ENCODE measurements around the gene DYNC1H1. TPM values are rescaled to one million over a fixed set of nuclear protein-coding genes. Genes with fewer than 3 reads are reported as not detected.

Gene DYNC1H1
- total RNA-seq, 2 experiments from 2014 or later = 242 to 245 TPM

DNA sequence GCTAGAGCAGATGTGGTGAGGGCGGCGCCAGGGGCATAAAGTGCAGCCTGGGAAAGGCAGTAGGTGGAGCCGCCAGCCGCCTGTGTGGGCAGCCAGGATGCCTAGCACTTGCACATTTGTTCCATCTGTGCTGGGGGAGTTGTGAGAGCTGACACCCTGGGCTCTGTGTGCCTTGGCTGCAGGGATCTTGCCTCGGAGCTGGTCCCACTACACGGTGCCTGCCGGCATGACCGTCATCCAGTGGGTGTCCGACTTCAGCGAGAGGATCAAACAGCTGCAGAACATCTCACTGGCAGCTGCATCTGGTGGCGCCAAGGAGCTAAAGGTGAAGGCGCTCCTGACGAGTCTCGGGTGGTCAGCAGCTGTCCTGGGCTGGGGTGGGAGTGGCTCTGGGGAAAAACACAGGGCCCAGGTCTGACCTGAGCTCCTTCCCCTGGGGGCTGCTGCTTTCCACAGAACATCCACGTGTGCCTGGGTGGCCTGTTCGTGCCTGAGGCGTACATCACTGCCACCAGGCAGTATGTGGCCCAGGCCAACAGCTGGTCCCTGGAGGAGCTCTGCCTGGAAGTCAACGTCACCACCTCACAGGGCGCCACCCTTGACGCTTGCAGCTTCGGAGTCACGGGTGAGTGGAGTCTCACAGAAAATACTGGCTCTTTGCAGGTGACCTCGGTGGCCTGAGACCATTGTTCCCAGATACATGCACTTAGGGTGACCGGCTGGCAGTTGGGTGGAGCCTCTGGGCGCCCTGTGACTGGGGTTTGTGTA lies 85.1 kb downstream of the DYNC1H1 start:
- Mint-ChIP-seq H3K27ac (no peak overlapping the region), H3K9me3 (no peaks in the 10 kb centered on the region), H3K36me3 (peaks cover 37% of the 10 kb centered on the region), H3K4me1 (ENCODE audit: low read depth) (no peaks in the 10 kb centered on the region), H3K27me3 (no peaks in the 10 kb centered on the region), H3K4me3 (no peak overlapping the region)
- POLR2A ChIA-PET = no interaction called here
- DNase-seq = no peak
- intact Hi-C loops (cut with micrococcal nuclease) = no loop called here
- CTCF ChIA-PET = interaction anchor here (0.5 kb wide), 1 partner anchor 13 kb away, joined by 3 read pairs; no protein-coding TSS in a partner anchor

DNA sequence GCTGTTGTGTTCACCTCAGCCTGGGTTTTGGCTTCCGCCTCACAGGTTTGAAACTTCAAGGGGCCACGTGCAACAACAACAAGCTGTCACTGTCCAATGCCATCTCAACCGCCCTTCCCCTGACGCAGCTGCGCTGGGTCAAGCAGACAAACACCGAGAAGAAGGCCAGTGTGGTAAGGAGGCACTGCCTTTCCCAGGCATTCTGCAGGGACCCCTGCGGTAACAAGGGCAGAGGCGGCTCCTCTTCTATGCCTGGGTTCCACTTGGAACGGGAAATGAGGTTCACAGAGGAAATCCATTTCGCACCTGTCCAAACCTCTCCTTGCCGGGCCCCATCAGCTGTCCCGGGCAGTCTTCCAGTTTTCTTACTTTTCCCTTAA lies 85.6 kb downstream of the DYNC1H1 start:
- CTCF ChIA-PET = interaction anchor here (1.0 kb wide), 2 partner anchors 46 to 264 kb away, joined by 3 to 4 read pairs; no protein-coding TSS in a partner anchor
- intact Hi-C loops (cut with micrococcal nuclease) = no loop called here
- no peaks in the 10 kb centered on the region for H3K27me3 Mint-ChIP-seq
- no peaks in the 10 kb centered on the region for H3K4me1 Mint-ChIP-seq (ENCODE audit: low read depth)
- POLR2A ChIA-PET = no interaction called here
- H3K27ac Mint-ChIP-seq = no peak overlapping the region
- no peak for DNase-seq
- peaks cover 33% of the 10 kb centered on the region for H3K36me3 Mint-ChIP-seq
- H3K9me3 Mint-ChIP-seq = no peaks in the 10 kb centered on the region
- H3K4me3 Mint-ChIP-seq = no peak overlapping the region

DNA sequence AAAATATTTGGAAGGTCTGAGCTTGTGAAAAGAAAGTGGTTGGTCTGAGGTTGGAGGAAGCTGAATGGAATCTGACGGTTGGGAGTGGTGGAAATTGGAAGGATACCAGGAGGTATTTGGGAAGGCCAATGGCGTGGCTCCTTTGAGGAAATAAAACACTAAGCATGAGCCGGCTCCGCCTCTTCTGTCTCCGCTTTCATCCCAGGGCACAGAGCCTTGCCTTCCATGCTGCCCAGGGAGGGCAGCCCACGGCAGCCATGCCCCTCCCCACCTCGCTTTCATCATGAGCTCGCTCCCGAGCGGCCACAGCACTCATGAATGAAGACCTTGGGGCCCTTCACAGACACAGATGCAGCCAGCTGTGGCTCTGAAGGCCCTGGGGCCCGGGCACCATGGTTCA lies 86.3 kb downstream of the DYNC1H1 start:
- no peak for DNase-seq
- H3K4me3 Mint-ChIP-seq = no peak overlapping the region
- H3K9me3 Mint-ChIP-seq = no peaks in the 10 kb centered on the region
- H3K4me1 Mint-ChIP-seq (ENCODE audit: low read depth) = no peaks in the 10 kb centered on the region
- H3K27me3 Mint-ChIP-seq = no peaks in the 10 kb centered on the region
- H3K27ac Mint-ChIP-seq = no peak overlapping the region
- peaks cover 32% of the 10 kb centered on the region for H3K36me3 Mint-ChIP-seq
- ChIA-PET CTCF (interaction anchor here (0.7 to 1.0 kb wide), 3 partner anchors 36 to 264 kb away, joined by 3 to 4 read pairs (median 3); no protein-coding TSS in a partner anchor), POLR2A (no interaction called here)
- intact Hi-C loops (cut with micrococcal nuclease) = no loop called here

DNA sequence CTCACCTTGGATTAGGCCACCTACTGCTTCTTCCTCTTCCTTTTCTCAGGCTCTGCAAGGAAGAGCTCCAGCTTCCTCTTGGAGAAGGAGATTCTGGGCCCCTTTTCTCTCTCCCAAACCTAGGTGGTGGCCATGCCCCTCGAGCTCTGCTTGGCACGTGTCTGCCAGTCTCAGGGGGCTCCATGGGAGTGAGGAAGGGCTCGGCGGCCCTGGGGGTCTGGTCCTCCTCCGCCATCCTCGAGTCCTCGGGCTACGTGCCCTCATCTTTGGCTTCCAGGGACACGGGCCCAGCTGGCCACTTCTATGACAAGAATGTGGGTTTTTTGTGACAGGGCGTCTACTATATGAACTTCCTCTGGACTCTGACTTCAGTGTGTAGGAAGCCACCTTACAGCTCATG lies 88.1 kb downstream of the DYNC1H1 start:
- POLR2A ChIA-PET = no interaction called here
- no peaks in the 10 kb centered on the region for H3K9me3 Mint-ChIP-seq

DNA sequence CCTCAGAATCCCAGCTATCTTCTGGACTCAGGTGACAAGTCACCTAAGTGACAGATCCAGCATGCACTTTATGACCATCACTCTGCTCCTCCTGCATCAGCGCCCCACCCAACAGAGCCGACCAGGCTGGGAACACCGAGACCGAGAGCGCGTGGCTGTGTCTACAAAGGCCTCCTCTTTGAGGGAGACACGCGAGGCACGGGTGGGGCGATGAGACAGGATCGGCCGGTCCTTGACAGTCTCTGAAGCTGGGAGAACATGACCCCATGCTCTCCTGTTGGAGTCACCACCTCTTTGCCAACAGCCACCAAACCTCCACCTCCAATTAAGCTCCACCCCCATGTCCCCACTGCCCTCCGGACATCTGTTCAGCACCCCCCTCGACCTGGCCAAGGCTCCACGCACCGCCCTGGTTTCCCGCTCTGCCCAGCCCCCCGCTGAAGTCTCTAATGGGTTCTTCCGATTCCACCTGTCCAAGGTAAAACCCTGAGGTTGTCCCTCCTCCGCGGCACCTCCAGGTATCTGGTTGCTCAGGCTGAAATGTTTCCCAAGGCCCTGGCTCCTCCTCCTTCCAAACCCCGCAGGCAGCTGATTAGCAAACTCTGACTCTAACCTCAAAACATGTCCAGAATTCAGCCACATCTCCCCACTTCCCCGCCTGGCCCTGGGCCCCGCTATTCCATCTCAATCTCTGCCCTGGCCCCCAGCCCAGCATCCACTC lies 91.0 kb downstream of the DYNC1H1 start:
- H3K4me3 Mint-ChIP-seq = no peak overlapping the region
- H3K4me1 Mint-ChIP-seq (ENCODE audit: low read depth) = peaks cover 8% of the 10 kb centered on the region
- ChIA-PET CTCF (no interaction called here), POLR2A (no interaction called here)
- no peak for DNase-seq
- intact Hi-C loops (cut with micrococcal nuclease) = no loop called here
- no peaks in the 10 kb centered on the region for H3K27me3 Mint-ChIP-seq
- H3K9me3 Mint-ChIP-seq = no peaks in the 10 kb centered on the region
- no peak overlapping the region for H3K27ac Mint-ChIP-seq
- peaks cover 5% of the 10 kb centered on the region for H3K36me3 Mint-ChIP-seq

More for the DNA sequence above, 88.1 kb downstream of the DYNC1H1 start:
- Mint-ChIP-seq H3K27me3 (no peaks in the 10 kb centered on the region), H3K36me3 (peaks cover 26% of the 10 kb centered on the region), H3K4me3 (no peak overlapping the region), H3K4me1 (ENCODE audit: low read depth) (peaks cover 3% of the 10 kb centered on the region), H3K27ac (no peak overlapping the region)
- no peak for DNase-seq
- intact Hi-C loops (cut with micrococcal nuclease) = no loop called here
- CTCF ChIA-PET = interaction anchor here (0.6 kb wide), 1 partner anchor 86 kb away, joined by 3 read pairs; no protein-coding TSS in a partner anchor

DNA sequence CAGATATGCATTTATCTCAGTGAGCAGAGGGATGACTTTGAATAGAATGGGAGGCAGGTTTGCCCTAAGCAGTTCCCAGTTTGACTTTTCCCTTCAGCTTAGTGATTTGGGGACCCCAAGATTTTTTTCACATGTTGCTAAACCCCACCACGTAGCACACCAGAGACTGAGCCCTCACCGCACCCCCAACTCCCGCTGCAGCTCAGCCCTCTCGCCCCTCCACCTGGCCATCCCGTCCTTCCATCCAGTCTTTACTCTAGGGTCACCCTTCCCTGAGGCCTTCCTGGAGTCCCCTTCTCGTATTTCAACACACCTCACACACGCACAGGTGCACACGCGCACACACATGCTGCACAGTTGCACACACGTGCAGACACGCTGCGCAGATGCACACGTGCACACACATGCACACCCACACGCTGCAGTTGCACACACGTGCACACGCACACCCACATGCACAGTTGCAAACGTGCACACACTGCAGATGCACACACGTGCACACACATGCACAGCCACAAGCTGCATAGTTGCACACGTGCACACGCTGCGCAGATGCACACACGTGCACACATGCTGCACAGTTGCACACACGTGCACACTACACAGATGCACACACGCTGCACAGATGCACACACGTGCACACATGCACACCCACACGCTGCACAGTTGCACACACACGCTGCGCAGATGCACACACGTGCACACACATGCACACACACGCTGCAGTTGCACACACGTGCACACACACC lies 92.5 kb downstream of the DYNC1H1 start:
- no peaks in the 10 kb centered on the region for H3K36me3 Mint-ChIP-seq
- H3K27ac Mint-ChIP-seq = no peak overlapping the region
- H3K9me3 Mint-ChIP-seq = no peaks in the 10 kb centered on the region
- POLR2A ChIA-PET = no interaction called here
- peaks cover 8% of the 10 kb centered on the region for H3K4me1 Mint-ChIP-seq (ENCODE audit: low read depth)
- H3K4me3 Mint-ChIP-seq = no peak overlapping the region
- CTCF ChIA-PET = interaction anchor here (0.8 to 1.4 kb wide), 3 partner anchors 39 to 159 kb away, joined by 3 to 4 read pairs (median 3); no protein-coding TSS in a partner anchor
- H3K27me3 Mint-ChIP-seq = no peaks in the 10 kb centered on the region
- intact Hi-C loops (cut with micrococcal nuclease) = no loop called here
- no peak for DNase-seq

DNA sequence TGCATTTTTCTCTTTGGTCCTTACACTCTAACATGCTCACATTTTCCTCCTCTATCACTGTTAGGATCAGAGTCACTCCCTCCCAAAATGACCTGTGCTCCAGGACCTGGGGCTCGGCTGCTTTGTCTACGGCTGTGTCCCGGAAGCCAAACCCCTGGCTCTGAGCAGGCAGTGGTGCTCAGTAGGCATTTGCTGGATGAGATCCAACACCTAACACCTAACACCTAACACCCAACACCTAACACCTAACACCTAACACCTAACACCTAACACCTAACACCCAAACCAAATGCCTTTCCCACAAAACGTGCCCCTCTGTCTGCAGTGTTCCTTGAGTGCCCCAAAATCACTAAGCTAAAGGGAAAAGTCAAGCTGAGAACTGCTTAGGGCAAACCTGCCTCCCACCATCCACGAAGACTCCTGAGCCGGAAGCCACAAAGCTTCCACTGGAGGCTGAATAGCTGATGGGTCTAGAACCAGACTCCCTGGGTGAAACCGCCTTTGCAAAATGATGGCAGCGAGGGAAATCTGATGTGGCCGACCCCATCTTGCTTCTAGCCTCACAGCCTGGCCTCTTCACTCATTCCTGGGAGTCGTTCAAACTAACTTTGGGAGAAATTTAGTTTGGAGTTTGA lies 93.2 kb downstream of the DYNC1H1 start:
- ChIA-PET CTCF (interaction anchor here (0.9 to 1.4 kb wide), 2 partner anchors 38 to 85 kb away, joined by 3 to 4 read pairs; no protein-coding TSS in a partner anchor), POLR2A (interaction anchor here (0.5 to 1.1 kb wide), 2 partner anchors 15 to 28 kb away, joined by 3 read pairs; no protein-coding TSS in a partner anchor)
- no peaks in the 10 kb centered on the region for H3K27me3 Mint-ChIP-seq
- H3K4me3 Mint-ChIP-seq = no peak overlapping the region
- H3K4me1 Mint-ChIP-seq (ENCODE audit: low read depth) = peaks cover 8% of the 10 kb centered on the region
- intact Hi-C loops (cut with micrococcal nuclease) = no loop called here
- no peaks in the 10 kb centered on the region for H3K9me3 Mint-ChIP-seq
- no peak overlapping the region for H3K27ac Mint-ChIP-seq
- DNase-seq = no peak
- H3K36me3 Mint-ChIP-seq = no peaks in the 10 kb centered on the region

DNA sequence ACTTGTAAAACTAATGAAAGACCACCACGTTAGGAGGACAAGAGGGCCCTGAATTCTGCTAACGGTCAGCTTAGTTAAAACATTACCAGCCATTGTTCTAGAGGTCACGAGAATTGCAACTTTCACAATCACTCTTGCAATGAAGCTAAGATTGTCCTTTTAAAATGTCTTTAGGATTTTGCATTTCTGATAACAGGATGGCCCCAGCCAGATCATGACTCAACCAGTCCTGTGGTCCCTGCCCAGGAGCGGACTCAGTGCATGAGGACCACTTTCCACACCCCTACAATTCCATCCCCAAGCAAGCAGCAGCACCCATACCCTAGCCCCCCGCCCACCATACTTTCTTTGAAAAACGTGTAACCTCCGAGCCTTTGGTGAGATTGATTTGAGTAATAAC lies 93.8 kb downstream of the DYNC1H1 start:
- ChIA-PET CTCF (interaction anchor here (0.9 to 1.4 kb wide), 2 partner anchors 38 to 85 kb away, joined by 3 to 4 read pairs; no protein-coding TSS in a partner anchor), POLR2A (interaction anchor here (0.5 to 1.1 kb wide), 2 partner anchors 14 to 27 kb away, joined by 3 read pairs; no protein-coding TSS in a partner anchor)
- Mint-ChIP-seq H3K36me3 (no peaks in the 10 kb centered on the region), H3K4me3 (no peak overlapping the region), H3K9me3 (no peaks in the 10 kb centered on the region), H3K27ac (no peak overlapping the region), H3K27me3 (no peaks in the 10 kb centered on the region), H3K4me1 (ENCODE audit: low read depth) (peaks cover 8% of the 10 kb centered on the region)
- no peak for DNase-seq
- intact Hi-C loops (cut with micrococcal nuclease) = no loop called here

DNA sequence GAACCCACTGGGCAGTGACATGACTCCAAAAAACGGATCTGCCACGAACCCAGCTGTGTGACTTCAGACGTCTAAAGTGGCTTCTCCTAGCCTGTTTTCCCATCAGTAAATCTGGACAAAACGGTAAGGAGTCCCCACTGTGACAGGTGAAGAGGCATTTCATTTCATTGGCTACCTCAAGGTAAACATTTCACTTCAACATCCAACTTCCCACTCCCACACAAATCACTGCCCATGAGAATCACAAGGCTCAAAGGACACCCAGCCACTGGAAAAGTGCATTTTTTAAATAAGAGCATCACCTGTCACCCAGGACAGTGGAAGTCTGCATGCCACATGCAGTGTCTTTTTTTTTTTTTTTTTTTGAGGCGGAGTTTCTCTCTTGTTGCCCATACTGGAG lies 94.6 kb downstream of the DYNC1H1 start:
- POLR2A ChIA-PET = no interaction called here
- Mint-ChIP-seq H3K4me3 (no peak overlapping the region), H3K36me3 (no peaks in the 10 kb centered on the region), H3K9me3 (no peaks in the 10 kb centered on the region), H3K27me3 (no peaks in the 10 kb centered on the region), H3K4me1 (ENCODE audit: low read depth) (peaks cover 8% of the 10 kb centered on the region), H3K27ac (no peak overlapping the region)
- CTCF ChIA-PET = interaction anchor here (1.0 kb wide), 1 partner anchor 38 kb away, joined by 5 read pairs; no protein-coding TSS in a partner anchor
- no peak for DNase-seq
- intact Hi-C loops (cut with micrococcal nuclease) = no loop called here

DNA sequence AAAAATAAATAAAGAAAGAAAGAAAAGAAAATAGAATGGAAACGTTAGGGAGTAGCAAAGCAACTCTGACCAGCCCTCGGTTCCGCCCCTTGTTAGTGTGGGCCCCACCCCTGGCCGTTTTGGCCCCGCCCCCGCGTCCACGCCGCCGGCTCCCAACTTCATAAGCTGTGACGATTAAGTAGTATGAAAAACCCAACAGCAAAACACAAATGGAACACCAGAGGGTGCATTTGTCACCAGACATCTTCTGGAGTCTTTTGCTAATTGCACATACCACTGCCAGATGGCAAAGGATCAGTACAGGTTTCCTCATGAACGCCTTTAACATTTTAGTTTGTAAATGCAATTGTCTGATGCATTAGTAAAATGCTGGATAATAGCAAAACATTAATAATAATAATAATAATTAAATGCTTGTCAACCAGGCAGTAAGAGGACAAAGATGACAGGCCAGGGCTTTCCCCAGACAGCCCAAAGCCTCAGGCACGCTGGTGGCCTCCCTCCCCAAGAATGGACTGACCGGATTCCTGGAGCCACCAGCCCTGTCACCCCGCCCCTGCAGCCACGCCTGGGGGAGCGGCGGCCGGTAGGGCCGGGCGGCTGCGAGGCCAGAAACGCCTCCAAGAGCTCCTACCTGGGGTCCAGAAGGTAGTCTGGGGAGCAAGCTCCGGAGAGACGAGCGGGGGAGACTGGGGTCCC lies 98.9 kb downstream of the DYNC1H1 start:
- Mint-ChIP-seq H3K9me3 (no peaks in the 10 kb centered on the region), H3K27ac (no peak overlapping the region), H3K4me3 (no peak overlapping the region), H3K27me3 (no peaks in the 10 kb centered on the region), H3K36me3 (no peaks in the 10 kb centered on the region), H3K4me1 (ENCODE audit: low read depth) (peaks cover under 1% of the 10 kb centered on the region)
- ChIA-PET CTCF (interaction anchor here (0.7 to 3.2 kb wide), 4 partner anchors 14 to 252 kb away, joined by 3 to 40 read pairs (median 8); no protein-coding TSS in a partner anchor), POLR2A (interaction anchor here (0.6 kb wide), 2 partner anchors 10 to 95 kb away, joined by 3 to 4 read pairs; no protein-coding TSS in a partner anchor)
- intact Hi-C loops (cut with micrococcal nuclease) = loop anchor here (1.0 kb wide), 2 partner anchors 33 to 251 kb away; no protein-coding TSS in a partner anchor
- DNase-seq = peak; percentile 79

Measured in activated CD4-positive, alpha-beta memory T cell treated with anti-CD3 and anti-CD28 coated beads for 36 hours (primary cell).